ENCODE results near the gene TMEM9B. TPM values are rescaled to one million over a fixed set of nuclear protein-coding genes. Genes with fewer than 3 reads are reported as not detected.
"Not testable (repeated sequence)": the region's sequence is repeated elsewhere in the genome, so short reads cannot be mapped to it uniquely, and the experiment has no call there.

Gene TMEM9B
- total and polyA plus RNA-seq, 2 donors, result 29.7 to 57.5 TPM

DNA sequence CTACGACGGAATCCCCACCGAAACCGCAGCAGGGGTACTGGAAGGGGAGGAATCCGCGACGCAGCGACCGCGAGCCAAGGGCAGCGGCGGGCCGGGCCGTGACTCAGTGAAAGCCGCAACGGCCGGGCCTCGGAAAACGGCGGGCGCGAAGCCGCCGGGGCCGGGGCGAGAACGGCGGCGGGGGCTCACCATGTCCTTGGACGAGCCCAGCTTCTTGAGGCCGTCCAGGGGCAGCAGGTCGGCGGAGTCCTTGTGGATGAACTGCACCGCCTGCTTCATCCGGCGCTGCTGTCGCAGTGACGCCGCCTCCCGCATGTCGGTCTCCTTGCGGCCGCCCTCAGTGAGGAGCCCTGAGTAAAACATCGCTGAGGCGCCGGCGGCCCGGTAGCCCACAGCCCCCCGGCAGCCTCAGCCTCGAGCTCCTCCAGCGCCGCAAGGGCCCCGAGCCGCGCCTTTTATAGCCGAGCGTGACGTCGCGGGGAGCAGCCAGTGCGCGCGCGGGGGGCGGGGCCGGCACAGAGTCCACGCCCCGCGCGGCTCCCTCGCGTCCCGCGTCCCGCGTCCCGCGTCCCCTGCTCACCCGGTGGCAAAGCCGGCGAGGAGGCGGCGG lies 39.4 kb upstream of the TMEM9B start, which contains the start of gene NRIP3:
NRIP3 (minus strand) TSS at position 429 of the 610 bp plus-strand sequence; CDS start at position 363, 66 bp downstream.
- H3K27ac ChIP-seq (ENCODE audit: low read depth in 1 of 2, low read length in 1 of 2), result no peak within 1 kb of the TSS
- no peaks in the 10 kb centered on the region for H3K36me3 ChIP-seq (ENCODE audit: control insufficient read depth in 2 of 2, insufficient read depth in 2 of 2, low read length in 1 of 2)
- peaks cover 18 to 26% of the 10 kb centered on the region in 2 donors for H3K4me1 ChIP-seq (ENCODE audit: control insufficient read depth in 2 of 2, insufficient read depth in 2 of 2, low read length in 2 of 2)
- no peaks in the 10 kb centered on the region for H3K9me3 ChIP-seq (ENCODE audit: control insufficient read depth in 2 of 2, insufficient read depth in 1 of 2, low read length in 1 of 2)
- under 1% methylated on average over 83 of the region's 83 CpGs for WGBS
- peaks cover 30 to 60% of the 10 kb centered on the region in 2 donors for H3K27me3 ChIP-seq (ENCODE audit: control insufficient read depth in 2 of 2, insufficient read depth in 1 of 2, low read length in 1 of 2)
- peak in 7 of 9 donors; percentile 45 to 85 (median 73) for DNase-seq (ENCODE audit: low read depth in 6 of 9, low spot score in 9 of 9)
- H3K4me3 ChIP-seq (ENCODE audit: low read length in 2 of 2), result peak within 1 kb of the TSS; percentile 20 to 47

DNA sequence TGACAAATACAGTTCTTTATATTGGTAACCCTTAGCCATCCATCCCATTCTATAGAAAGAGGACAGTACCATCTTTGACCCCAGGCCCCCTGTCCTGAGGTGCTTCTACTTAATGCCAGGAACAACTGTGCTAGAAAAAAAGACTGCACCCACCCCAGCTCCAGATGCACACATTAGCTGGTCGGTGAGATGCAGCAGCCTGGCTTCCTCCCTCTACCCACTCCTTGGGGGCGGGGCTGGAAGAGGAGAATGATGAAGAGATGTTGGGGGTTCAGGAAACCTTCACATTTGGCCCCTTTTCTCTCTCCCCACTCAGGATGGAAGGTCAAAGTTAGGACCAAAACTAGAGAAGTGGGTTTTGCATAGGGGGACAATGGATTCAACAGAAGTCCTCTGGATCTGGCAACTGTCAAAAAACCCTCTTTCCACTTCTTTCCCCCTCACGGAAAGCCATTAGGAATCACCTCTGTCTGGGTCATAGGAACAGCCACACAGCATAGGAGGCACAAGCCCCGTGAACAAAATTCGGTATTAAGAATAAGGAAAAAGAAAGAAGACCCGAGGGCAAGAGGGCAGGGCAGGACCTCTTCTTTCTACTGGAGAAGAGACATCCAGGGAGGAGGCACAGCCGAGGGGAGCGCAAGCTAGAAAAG lies 38.8 kb upstream of the TMEM9B start:
- no peaks in the 10 kb centered on the region for H3K9me3 ChIP-seq (ENCODE audit: control insufficient read depth in 2 of 2, insufficient read depth in 1 of 2, low read length in 1 of 2)
- no peaks in the 10 kb centered on the region for H3K36me3 ChIP-seq (ENCODE audit: control insufficient read depth in 2 of 2, insufficient read depth in 2 of 2, low read length in 1 of 2)
- H3K4me3 ChIP-seq (ENCODE audit: low read length in 2 of 2), result peak overlapping the region; percentile 20 to 47
- 8% methylated on average over 8 of the region's 8 CpGs for WGBS
- peaks cover 18 to 26% of the 10 kb centered on the region in 2 donors for H3K4me1 ChIP-seq (ENCODE audit: control insufficient read depth in 2 of 2, insufficient read depth in 2 of 2, low read length in 2 of 2)
- peaks cover 30 to 58% of the 10 kb centered on the region in 2 donors for H3K27me3 ChIP-seq (ENCODE audit: control insufficient read depth in 2 of 2, insufficient read depth in 1 of 2, low read length in 1 of 2)
- peak in 3 of 9 donors; percentile 13 to 46 (median 17) for DNase-seq (ENCODE audit: low read depth in 6 of 9, low spot score in 9 of 9)
- no peak overlapping the region for H3K27ac ChIP-seq (ENCODE audit: low read depth in 1 of 2, low read length in 1 of 2)

DNA sequence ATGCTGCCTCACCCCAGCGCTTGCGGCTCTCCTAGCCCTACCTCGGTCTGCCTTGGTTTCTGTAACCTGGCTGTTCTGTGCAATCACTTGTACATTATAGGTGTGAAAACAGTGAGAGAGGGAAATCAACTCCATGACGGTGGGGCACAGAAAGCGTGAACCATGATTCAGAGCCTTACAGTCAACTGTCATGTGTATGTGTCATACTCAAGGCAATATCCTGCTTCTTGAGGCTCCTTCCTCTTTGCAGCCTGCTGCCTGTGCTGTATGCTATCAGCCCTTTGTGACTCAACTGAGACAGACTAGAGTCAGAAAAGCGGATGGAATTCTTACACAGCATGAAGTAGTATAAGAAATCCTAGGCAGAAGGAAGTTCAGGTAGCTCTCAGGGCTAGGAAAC lies 37.5 kb upstream of the TMEM9B start:
- 76% methylated on average over 6 of the region's 6 CpGs for WGBS
- Histone ChIP-seq H3K36me3 (ENCODE audit: control insufficient read depth in 2 of 2, insufficient read depth in 2 of 2, low read length in 1 of 2) (no peaks in the 10 kb centered on the region), H3K4me3 (ENCODE audit: low read length in 2 of 2) (no peak overlapping the region), H3K27ac (ENCODE audit: low read depth in 1 of 2, low read length in 1 of 2) (no peak overlapping the region), H3K9me3 (ENCODE audit: control insufficient read depth in 2 of 2, insufficient read depth in 1 of 2, low read length in 1 of 2) (no peaks in the 10 kb centered on the region), H3K27me3 (ENCODE audit: control insufficient read depth in 2 of 2, insufficient read depth in 1 of 2, low read length in 1 of 2) (peaks cover 30 to 50% of the 10 kb centered on the region in 2 donors), H3K4me1 (ENCODE audit: control insufficient read depth in 2 of 2, insufficient read depth in 2 of 2, low read length in 2 of 2) (peaks cover 18 to 26% of the 10 kb centered on the region in 2 donors)
- DNase-seq (ENCODE audit: low read depth in 6 of 9, low spot score in 9 of 9), result peak in 2 of 9 donors; percentile 28 to 45

DNA sequence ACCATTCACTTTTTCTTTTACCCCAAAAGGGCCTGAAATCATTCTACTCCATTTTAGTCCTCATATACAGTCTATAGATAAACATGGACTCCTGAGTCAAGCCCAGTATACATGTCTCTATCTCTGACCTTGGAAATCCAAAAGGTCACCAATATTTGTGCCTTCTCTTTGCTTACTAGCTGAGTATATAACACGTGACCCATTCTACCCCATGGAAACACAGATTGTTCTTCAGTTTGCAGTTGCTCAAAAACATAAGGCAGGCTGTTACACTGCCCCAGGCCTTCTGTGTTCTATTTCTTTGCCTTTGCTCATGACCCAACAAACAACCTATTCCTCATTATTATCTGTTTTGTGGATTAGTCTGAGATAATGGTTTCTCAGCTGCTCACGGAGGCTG lies 33.8 kb upstream of the TMEM9B start:
- Histone ChIP-seq H3K9me3 (ENCODE audit: control insufficient read depth in 2 of 2, insufficient read depth in 1 of 2, low read length in 1 of 2) (no peaks in the 10 kb centered on the region), H3K27me3 (ENCODE audit: control insufficient read depth in 2 of 2, insufficient read depth in 1 of 2, low read length in 1 of 2) (peaks cover 9 to 13% of the 10 kb centered on the region in 2 donors), H3K36me3 (ENCODE audit: control insufficient read depth in 2 of 2, insufficient read depth in 2 of 2, low read length in 1 of 2) (no peaks in the 10 kb centered on the region), H3K4me1 (ENCODE audit: control insufficient read depth in 2 of 2, insufficient read depth in 2 of 2, low read length in 2 of 2) (peaks cover 2 to 9% of the 10 kb centered on the region in 2 donors), H3K4me3 (ENCODE audit: low read length in 2 of 2) (no peak overlapping the region), H3K27ac (ENCODE audit: low read depth in 1 of 2, low read length in 1 of 2) (no peak overlapping the region)
- DNase-seq (ENCODE audit: low read depth in 6 of 9, low spot score in 9 of 9), result no peak
- WGBS, result 96% methylated on average over 2 of the region's 2 CpGs

DNA sequence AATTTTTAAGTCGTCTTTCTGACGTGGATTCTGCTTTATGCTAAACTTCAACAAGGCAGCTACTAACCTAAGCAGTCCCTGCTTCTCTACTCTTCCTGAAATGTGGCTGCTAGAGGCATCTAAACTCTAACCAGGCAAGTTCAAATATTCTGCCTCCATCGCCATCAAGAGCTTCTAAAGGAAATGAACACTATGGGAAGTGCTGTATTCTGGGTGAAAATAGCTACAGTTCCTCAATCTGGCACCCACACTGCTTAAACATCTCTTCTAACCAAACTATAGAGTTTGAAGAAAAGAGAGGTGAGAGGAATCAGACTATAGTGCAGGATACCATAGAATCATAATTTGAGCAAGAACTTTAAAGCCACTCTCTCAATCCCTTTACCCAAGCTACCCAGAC lies 33.2 kb upstream of the TMEM9B start:
- WGBS, result 82% methylated on average over 3 of the region's 3 CpGs
- no peaks in the 10 kb centered on the region for H3K36me3 ChIP-seq (ENCODE audit: control insufficient read depth in 2 of 2, insufficient read depth in 2 of 2, low read length in 1 of 2)
- H3K27me3 ChIP-seq (ENCODE audit: control insufficient read depth in 2 of 2, insufficient read depth in 1 of 2, low read length in 1 of 2), result peaks cover 4 to 9% of the 10 kb centered on the region in 2 donors
- no peak overlapping the region for H3K4me3 ChIP-seq (ENCODE audit: low read length in 2 of 2)
- no peak for DNase-seq (ENCODE audit: low read depth in 6 of 9, low spot score in 9 of 9)
- no peaks in the 10 kb centered on the region for H3K9me3 ChIP-seq (ENCODE audit: control insufficient read depth in 2 of 2, insufficient read depth in 1 of 2, low read length in 1 of 2)
- peaks cover 0 to 5% of the 10 kb centered on the region in 2 donors for H3K4me1 ChIP-seq (ENCODE audit: control insufficient read depth in 2 of 2, insufficient read depth in 2 of 2, low read length in 2 of 2)
- no peak overlapping the region for H3K27ac ChIP-seq (ENCODE audit: low read depth in 1 of 2, low read length in 1 of 2)

DNA sequence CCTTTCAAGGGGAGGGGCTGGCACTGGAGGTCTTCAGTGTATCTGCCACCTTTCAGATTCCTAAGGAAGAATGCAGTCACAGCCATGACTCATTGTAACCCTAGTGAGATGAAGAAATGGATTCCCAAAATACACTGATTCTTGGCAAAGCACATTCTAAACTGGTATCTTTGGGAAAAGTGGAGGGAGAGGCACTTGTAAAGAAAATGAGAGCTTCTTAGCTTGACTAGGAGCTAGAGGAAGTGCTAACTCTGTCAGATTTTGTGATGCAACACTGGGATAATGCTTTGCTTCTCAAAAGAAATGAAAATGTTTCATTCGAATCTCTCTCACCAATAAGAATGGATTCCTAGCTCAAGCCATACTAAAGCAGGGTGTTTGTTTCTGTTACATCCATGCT lies 25.2 kb upstream of the TMEM9B start:
- Histone ChIP-seq H3K9me3 (ENCODE audit: control insufficient read depth in 2 of 2, insufficient read depth in 1 of 2, low read length in 1 of 2) (no peaks in the 10 kb centered on the region), H3K27ac (ENCODE audit: low read depth in 1 of 2, low read length in 1 of 2) (no peak overlapping the region), H3K4me3 (ENCODE audit: low read length in 2 of 2) (no peak overlapping the region), H3K27me3 (ENCODE audit: control insufficient read depth in 2 of 2, insufficient read depth in 1 of 2, low read length in 1 of 2) (no peaks in the 10 kb centered on the region), H3K4me1 (ENCODE audit: control insufficient read depth in 2 of 2, insufficient read depth in 2 of 2, low read length in 2 of 2) (no peaks in the 10 kb centered on the region), H3K36me3 (ENCODE audit: control insufficient read depth in 2 of 2, insufficient read depth in 2 of 2, low read length in 1 of 2) (no peaks in the 10 kb centered on the region)
- no peak for DNase-seq (ENCODE audit: low read depth in 6 of 9, low spot score in 9 of 9)
- 98% methylated on average over 1 of the region's 1 CpG for WGBS

DNA sequence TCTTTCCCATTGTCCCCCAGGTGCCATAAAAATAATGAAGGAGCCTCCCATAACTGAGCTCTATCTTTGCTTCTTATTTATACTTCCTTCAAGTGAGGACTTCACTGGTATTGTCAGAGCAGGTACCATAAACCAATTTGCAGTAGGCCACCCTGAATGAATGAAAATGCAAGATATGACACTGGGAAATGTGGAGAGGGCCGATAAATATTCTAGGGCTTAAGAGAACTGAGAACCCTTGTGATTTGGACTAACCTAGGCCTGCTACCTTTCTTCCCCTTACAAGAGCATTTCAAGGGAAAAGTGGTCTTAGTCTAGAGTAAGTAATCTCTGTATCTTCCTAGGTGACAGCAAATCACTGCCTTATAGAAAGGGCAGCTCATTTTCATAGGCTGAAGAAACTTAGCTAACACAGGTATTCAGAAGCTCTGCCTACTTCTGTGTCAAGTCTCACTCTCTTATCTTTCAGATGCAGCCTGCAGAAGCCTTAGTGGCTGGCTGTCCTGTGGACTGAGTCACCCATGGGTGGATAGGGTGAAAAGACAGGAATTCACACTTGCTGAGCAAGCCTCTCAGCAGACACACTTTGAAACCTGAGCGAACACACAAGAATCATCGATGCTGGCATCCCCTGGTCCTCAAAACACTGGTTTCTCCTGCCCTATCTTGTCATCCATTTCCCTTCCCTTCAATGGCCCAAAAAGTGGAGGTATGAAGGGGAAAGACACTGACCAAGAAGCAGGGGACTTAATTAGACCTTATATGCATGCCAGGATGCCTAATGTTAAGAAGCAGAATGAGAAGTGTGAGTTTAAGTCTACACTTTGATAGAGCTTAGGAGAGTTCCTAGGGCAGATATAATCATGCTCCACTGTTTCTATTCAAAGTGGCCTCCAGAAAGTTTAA lies 24.3 kb upstream of the TMEM9B start:
- WGBS, result 89% methylated on average over 3 of the region's 3 CpGs
- no peak overlapping the region for H3K27ac ChIP-seq (ENCODE audit: low read depth in 1 of 2, low read length in 1 of 2)
- H3K9me3 ChIP-seq (ENCODE audit: control insufficient read depth in 2 of 2, insufficient read depth in 1 of 2, low read length in 1 of 2), result no peaks in the 10 kb centered on the region
- DNase-seq (ENCODE audit: low read depth in 6 of 9, low spot score in 9 of 9), result no peak
- no peak overlapping the region for H3K4me3 ChIP-seq (ENCODE audit: low read length in 2 of 2)
- no peaks in the 10 kb centered on the region for H3K27me3 ChIP-seq (ENCODE audit: control insufficient read depth in 2 of 2, insufficient read depth in 1 of 2, low read length in 1 of 2)
- H3K36me3 ChIP-seq (ENCODE audit: control insufficient read depth in 2 of 2, insufficient read depth in 2 of 2, low read length in 1 of 2), result no peaks in the 10 kb centered on the region
- H3K4me1 ChIP-seq (ENCODE audit: control insufficient read depth in 2 of 2, insufficient read depth in 2 of 2, low read length in 2 of 2), result no peaks in the 10 kb centered on the region

DNA sequence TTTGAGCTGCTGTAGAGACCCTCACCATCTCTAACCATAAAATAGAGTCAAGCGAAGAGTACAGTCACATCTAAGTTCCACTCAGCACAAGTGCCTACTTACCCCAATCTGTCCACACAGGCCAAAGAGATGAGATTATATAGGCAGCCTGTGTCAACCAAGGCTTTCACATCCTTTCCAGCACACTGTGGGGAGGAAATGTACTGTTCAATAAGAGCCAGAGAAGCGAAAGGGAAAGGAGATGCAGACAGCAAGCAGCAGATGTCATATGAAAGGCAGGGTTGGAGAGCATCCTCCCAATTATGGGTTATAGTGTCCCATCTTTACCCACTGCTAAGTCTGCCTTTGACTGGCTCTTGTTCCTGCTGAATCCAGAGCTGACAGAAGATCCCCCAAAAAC lies 23.2 kb upstream of the TMEM9B start:
- Histone ChIP-seq H3K4me1 (ENCODE audit: control insufficient read depth in 2 of 2, insufficient read depth in 2 of 2, low read length in 2 of 2) (no peaks in the 10 kb centered on the region), H3K27ac (ENCODE audit: low read depth in 1 of 2, low read length in 1 of 2) (no peak overlapping the region), H3K27me3 (ENCODE audit: control insufficient read depth in 2 of 2, insufficient read depth in 1 of 2, low read length in 1 of 2) (no peaks in the 10 kb centered on the region), H3K4me3 (ENCODE audit: low read length in 2 of 2) (no peak overlapping the region), H3K36me3 (ENCODE audit: control insufficient read depth in 2 of 2, insufficient read depth in 2 of 2, low read length in 1 of 2) (no peaks in the 10 kb centered on the region), H3K9me3 (ENCODE audit: control insufficient read depth in 2 of 2, insufficient read depth in 1 of 2, low read length in 1 of 2) (no peaks in the 10 kb centered on the region)
- WGBS, result 93% methylated on average over 2 of the region's 2 CpGs
- DNase-seq (ENCODE audit: low read depth in 6 of 9, low spot score in 9 of 9), result no peak

DNA sequence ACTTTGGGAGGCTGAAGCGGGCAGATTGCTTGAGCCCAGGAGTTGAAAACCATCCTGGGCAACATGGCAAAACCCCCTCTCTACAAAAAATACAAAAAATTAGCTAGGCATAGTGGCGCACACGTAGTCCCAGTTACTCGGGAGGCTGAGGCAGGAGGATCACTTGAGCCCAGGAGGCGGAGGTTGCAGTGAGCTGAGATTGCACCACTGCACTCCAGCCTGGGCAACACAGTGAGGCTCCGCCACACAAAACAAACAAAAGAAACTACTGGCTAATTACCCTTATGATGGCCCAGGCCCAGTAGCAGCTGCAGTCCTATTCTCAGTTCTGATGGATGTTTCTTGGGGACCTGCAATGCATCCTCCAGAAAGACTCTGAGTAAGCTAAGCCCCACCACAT lies 22.5 kb upstream of the TMEM9B start:
- H3K4me1 ChIP-seq (ENCODE audit: control insufficient read depth in 2 of 2, insufficient read depth in 2 of 2, low read length in 2 of 2); H3K9me3 ChIP-seq (ENCODE audit: control insufficient read depth in 2 of 2, insufficient read depth in 1 of 2, low read length in 1 of 2); H3K36me3 ChIP-seq (ENCODE audit: control insufficient read depth in 2 of 2, insufficient read depth in 2 of 2, low read length in 1 of 2); DNase-seq (ENCODE audit: low read depth in 6 of 9, low spot score in 9 of 9); H3K27ac ChIP-seq (ENCODE audit: low read depth in 1 of 2, low read length in 1 of 2); H3K4me3 ChIP-seq (ENCODE audit: low read length in 2 of 2); H3K27me3 ChIP-seq (ENCODE audit: control insufficient read depth in 2 of 2, insufficient read depth in 1 of 2, low read length in 1 of 2): not testable (repeated sequence)
- 98% methylated on average over 6 of the region's 6 CpGs for WGBS

All from thymus (tissue), 11 donors.